DLD1 (cell line): ENCODE measurements around the gene MEIS2.

Experiments used
- in situ Hi-C: cut with HindIII; loops from 2 replicates; pipeline ENCODE4 v1.10.0; 2017; ENCODE audit warnings: low sequenced_read_pairs

Gene MEIS2

GRCh38 chr15:37099319-37100108, 835 bp downstream of the MEIS2 start:
- in situ Hi-C loops: no loop called here

GRCh38 chr15:37098468-37099318, 1.7 kb downstream of the MEIS2 start:
- in situ Hi-C loops: no loop called here

GRCh38 chr15:37097144-37097919, 3.0 kb downstream of the MEIS2 start:
- in situ Hi-C loops: no loop called here

GRCh38 chr15:37096558-37097143, 3.7 kb downstream of the MEIS2 start:
- in situ Hi-C loops: no loop called here

GRCh38 chr15:37095770-37096557, 4.4 kb downstream of the MEIS2 start:
- in situ Hi-C loops: no loop called here

- in situ Hi-C loops: no loop called here
Measured at GRCh38 chr15:37094915-37095711, 5.2 kb downstream of the MEIS2 start.

- in situ Hi-C loops: no loop called here
Measured at GRCh38 chr15:37094333-37094914, 5.9 kb downstream of the MEIS2 start.

GRCh38 chr15:37093480-37094332, 6.6 kb downstream of the MEIS2 start:
- in situ Hi-C loops: no loop called here

GRCh38 chr15:37090543-37091175, 9.7 kb downstream of the MEIS2 start:
- in situ Hi-C loops: no loop called here

- in situ Hi-C loops: no loop called here
Measured at GRCh38 chr15:37088436-37088835, 11.9 kb downstream of the MEIS2 start.

GRCh38 chr15:37087131-37087588, 13.2 kb downstream of the MEIS2 start:
- in situ Hi-C loops: no loop called here

- in situ Hi-C loops: no loop called here
Measured at GRCh38 chr15:37086521-37086920, 13.8 kb downstream of the MEIS2 start.

- in situ Hi-C loops: no loop called here
Measured at GRCh38 chr15:37086120-37086519, 14.2 kb downstream of the MEIS2 start.

- in situ Hi-C loops: no loop called here
Measured at GRCh38 chr15:37084602-37085001, 15.7 kb downstream of the MEIS2 start.

GRCh38 chr15:37083610-37084009, 16.7 kb downstream of the MEIS2 start:
- in situ Hi-C loops: no loop called here

- in situ Hi-C loops: no loop called here
Measured at GRCh38 chr15:37081983-37082382, 18.4 kb downstream of the MEIS2 start.

GRCh38 chr15:37080261-37080921, 20.0 kb downstream of the MEIS2 start:
- in situ Hi-C loops: no loop called here
